Testis (tissue), 2 donors: ENCODE results near the gene ARHGEF4.

Experiments
- POLR2A ChIP-seq: fragments of 450-650 bp; IDR thresholded peaks from one replicate; pipeline ENCODE4 v1.6.1; 2017; ENCODE audit warnings: antibody characterized with exemption, mild to moderate bottlenecking, moderate library complexity
- TF ChIP-seq, protein P1 (sequence below), 3 experiments: fragments of 450-650 bp in 2 of 3; fragments of 200-600 bp in 1 of 3; sonication (generic) in 1 of 3; IDR thresholded peaks; one replicate each; pipeline ENCODE4 v1.5.1; 2016 to 2019; ENCODE audit warnings: antibody characterized with exemption in 3 of 3, mild to moderate bottlenecking in 2 of 3, moderate library complexity in 1 of 3

GRCh38 chr2:130963196-130963848, 126.6 kb downstream of the ARHGEF4 start:
- TF ChIP-seq, protein P1, sequence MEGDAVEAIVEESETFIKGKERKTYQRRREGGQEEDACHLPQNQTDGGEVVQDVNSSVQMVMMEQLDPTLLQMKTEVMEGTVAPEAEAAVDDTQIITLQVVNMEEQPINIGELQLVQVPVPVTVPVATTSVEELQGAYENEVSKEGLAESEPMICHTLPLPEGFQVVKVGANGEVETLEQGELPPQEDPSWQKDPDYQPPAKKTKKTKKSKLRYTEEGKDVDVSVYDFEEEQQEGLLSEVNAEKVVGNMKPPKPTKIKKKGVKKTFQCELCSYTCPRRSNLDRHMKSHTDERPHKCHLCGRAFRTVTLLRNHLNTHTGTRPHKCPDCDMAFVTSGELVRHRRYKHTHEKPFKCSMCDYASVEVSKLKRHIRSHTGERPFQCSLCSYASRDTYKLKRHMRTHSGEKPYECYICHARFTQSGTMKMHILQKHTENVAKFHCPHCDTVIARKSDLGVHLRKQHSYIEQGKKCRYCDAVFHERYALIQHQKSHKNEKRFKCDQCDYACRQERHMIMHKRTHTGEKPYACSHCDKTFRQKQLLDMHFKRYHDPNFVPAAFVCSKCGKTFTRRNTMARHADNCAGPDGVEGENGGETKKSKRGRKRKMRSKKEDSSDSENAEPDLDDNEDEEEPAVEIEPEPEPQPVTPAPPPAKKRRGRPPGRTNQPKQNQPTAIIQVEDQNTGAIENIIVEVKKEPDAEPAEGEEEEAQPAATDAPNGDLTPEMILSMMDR (IDR thresholded peaks at IDR 0.05), result no peak
- TF ChIP-seq POLR2A, result no peak
